ENCODE data around the gene INTS14. TPM values are rescaled to one million over a fixed set of nuclear protein-coding genes. Genes with fewer than 3 reads are reported as not detected.

INTS14 gene
- total RNA-seq, 4 donors from 2014 or later = 44.1 to 90.8 (median 54.9) TPM

DNA sequence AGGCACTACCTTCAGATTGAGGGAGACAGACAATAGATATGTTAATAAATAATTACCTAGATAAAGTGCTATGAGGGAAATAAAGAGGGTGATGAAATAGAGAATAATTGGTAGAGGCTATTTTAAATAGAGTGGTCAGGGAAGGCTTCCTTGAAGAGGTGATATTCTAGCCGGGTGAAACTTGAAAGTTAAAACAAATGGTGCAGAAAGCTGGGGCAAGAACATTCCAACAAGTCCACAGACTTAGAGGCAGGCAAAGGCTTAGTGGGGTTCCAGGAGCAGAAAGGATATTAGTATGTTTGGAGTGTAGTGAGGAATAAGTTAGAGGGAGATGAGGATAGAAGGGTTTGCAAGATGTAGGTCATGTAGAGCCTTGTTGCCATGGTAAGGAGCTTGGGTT lies 70.6 kb downstream of the INTS14 start:
- TF ChIP-seq POLR2A (IDR thresholded peaks at IDR 0.05) (no peak), CTCF (IDR thresholded peaks at IDR 0.05) (no peak)
- no peak for DNase-seq
- H3K27ac ChIP-seq = no peak overlapping the region
- no peaks in the 10 kb centered on the region for H3K4me1 ChIP-seq
- H3K36me3 ChIP-seq = no peaks in the 10 kb centered on the region
- H3K9me3 ChIP-seq = no peaks in the 10 kb centered on the region
- no peaks in the 10 kb centered on the region for H3K27me3 ChIP-seq
- H3K4me3 ChIP-seq = no peak overlapping the region

GRCh38 chr15:65535192-65535591 lies 75.7 kb downstream of the INTS14 start:
- H3K4me3 ChIP-seq = no peak overlapping the region
- H3K27me3 ChIP-seq = no peaks in the 10 kb centered on the region
- H3K27ac ChIP-seq = no peak overlapping the region
- TF ChIP-seq POLR2A (IDR thresholded peaks at IDR 0.05) = no peak
- no peak for TF ChIP-seq CTCF (IDR thresholded peaks at IDR 0.05)
- no peak for DNase-seq
- peaks cover 0 to 26% (median 0%) of the 10 kb centered on the region in 4 donors for H3K4me1 ChIP-seq
- no peaks in the 10 kb centered on the region for H3K36me3 ChIP-seq
- H3K9me3 ChIP-seq = no peaks in the 10 kb centered on the region

GRCh38 chr15:65533057-65533756 lies 77.7 kb downstream of the INTS14 start:
- peaks cover 0 to 31% (median 0%) of the 10 kb centered on the region in 4 donors for H3K4me1 ChIP-seq

DNA sequence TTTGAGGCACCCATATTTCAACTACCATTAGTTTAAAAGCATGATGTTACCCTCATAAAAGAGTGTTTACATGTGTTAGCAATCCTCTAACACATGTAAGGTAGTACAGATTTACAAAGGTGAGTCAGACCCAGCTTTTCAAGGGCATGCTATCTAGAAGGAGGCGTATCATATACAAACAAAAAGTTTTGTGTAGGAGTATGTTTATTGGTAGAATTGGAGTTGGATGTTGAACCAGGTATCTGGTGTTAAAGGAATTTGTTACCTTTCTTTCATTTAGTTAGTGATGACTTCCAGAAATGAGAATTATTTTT lies 78.2 kb downstream of the INTS14 start:
- TF ChIP-seq POLR2A (IDR thresholded peaks at IDR 0.05) (no peak), CTCF (IDR thresholded peaks at IDR 0.05) (no peak)
- no peaks in the 10 kb centered on the region for H3K36me3 ChIP-seq
- peak overlapping the region in 1 of 4 donors; percentile 67 for H3K27ac ChIP-seq
- no peaks in the 10 kb centered on the region for H3K9me3 ChIP-seq
- H3K4me3 ChIP-seq = no peak overlapping the region
- DNase-seq = no peak
- no peaks in the 10 kb centered on the region for H3K27me3 ChIP-seq
- H3K4me1 ChIP-seq = peaks cover 0 to 31% (median 0%) of the 10 kb centered on the region in 4 donors

More at GRCh38 chr15:65533057-65533756, 77.7 kb downstream of the INTS14 start:
- H3K27me3 ChIP-seq = no peaks in the 10 kb centered on the region
- no peaks in the 10 kb centered on the region for H3K9me3 ChIP-seq
- no peak for DNase-seq
- H3K4me3 ChIP-seq = no peak overlapping the region
- TF ChIP-seq CTCF (IDR thresholded peaks at IDR 0.05) (no peak), POLR2A (IDR thresholded peaks at IDR 0.05) (no peak)
- peak overlapping the region in 1 of 4 donors; percentile 67 for H3K27ac ChIP-seq
- H3K36me3 ChIP-seq = no peaks in the 10 kb centered on the region

DNA sequence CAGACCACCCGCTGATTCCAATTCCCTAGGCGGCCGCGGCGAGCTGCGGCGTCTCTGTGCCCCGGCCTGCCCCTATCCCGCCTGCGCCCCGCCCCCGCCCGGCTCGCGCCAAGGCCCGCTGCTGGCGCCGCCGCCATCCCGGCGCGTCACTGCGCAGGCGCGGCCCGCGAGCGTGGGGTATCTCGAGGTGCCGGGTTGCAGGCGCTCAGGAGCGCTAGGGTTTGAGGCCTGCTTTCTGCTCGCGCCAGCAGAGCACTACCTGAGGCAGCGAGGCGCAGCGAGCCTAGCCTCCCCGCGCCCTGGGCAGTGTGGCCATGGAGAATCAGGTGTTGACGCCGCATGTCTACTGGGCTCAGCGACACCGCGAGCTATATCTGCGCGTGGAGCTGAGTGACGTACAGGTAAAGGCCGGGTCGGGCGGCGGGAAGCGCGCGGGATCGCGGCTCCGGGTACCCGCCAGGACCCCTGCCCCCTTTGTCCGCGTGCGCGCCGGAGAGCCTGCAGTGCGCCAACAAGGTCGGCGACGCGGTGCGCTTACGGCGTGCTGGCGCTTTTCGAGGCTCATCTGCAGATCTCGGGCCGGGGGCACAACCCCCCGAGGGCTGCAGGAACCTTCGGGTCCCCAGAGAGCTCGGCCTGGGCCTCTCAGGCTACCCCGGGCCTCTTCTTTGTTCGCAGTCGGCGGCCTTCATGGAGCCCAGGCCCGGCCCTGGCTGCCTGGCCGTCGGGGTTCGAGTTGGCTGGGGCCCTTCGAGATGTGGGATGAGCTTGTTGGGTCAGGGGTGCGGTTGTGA lies 80.4 kb downstream of the INTS14 start, which contains the start of gene HACD3:
HACD3 (plus strand) TSS at position 146 of the 794 bp plus-strand sequence; CDS start at position 315, 169 bp downstream.
- peak; percentile 84 to 94 (median 88) for DNase-seq
- H3K9me3 ChIP-seq = no peaks in the 10 kb centered on the region
- no peaks in the 10 kb centered on the region for H3K27me3 ChIP-seq
- H3K27ac ChIP-seq = peak within 1 kb of the TSS; percentile 37 to 81 (median 58)
- TF ChIP-seq POLR2A (IDR thresholded peaks at IDR 0.05) = no peak
- no peak for TF ChIP-seq CTCF (IDR thresholded peaks at IDR 0.05)
- no peaks in the 10 kb centered on the region for H3K36me3 ChIP-seq
- H3K4me3 ChIP-seq = peak within 1 kb of the TSS; percentile 61 to 95 (median 70)
- peaks cover 0 to 31% (median 0%) of the 10 kb centered on the region in 4 donors for H3K4me1 ChIP-seq
